Calu3 (cell line): ENCODE results near the gene NMT1. TPM values are rescaled to one million over a fixed set of nuclear protein-coding genes. Genes with fewer than 3 reads are reported as not detected.

Experiments
- BruUV-seq: library from RNA; stranded (reverse); fragments of 400-500 nt; replicated peaks from 2 replicates; lab custom pipeline; 2021; lab: Mats Ljungman, UMichigan
- CTCF ChIA-PET: fragments of 300-600 bp; sonication (Branson Sonifier 250); formaldehyde crosslinking; loops from one replicate; lab custom pipeline; 2022; ENCODE audit warnings: antibody characterized with exemption; lab: Charles Lee
- DNase-seq: peaks from one replicate; pipeline ENCODE4 v3.0.0; 2022
- H3K27ac Mint-ChIP-seq: one replicate; pipeline ENCODE4 v1.8.0; 2022; ENCODE audit warnings: mixed read lengths; ENCODE audit not compliant: unreplicated experiment
- H3K27me3 Mint-ChIP-seq: one replicate; pipeline ENCODE4 v1.8.0; 2022; ENCODE audit warnings: mixed read lengths; ENCODE audit not compliant: unreplicated experiment
- H3K36me3 Mint-ChIP-seq: one replicate; pipeline ENCODE4 v1.8.0; 2022; ENCODE audit warnings: mild to moderate bottlenecking, moderate library complexity, mixed read lengths; ENCODE audit not compliant: insufficient read depth, unreplicated experiment
- H3K4me1 Mint-ChIP-seq: one replicate; pipeline ENCODE4 v1.8.0; 2022; ENCODE audit warnings: mild to moderate bottlenecking, low read depth, mixed read lengths; ENCODE audit not compliant: unreplicated experiment
- H3K4me3 Mint-ChIP-seq: one replicate; pipeline ENCODE4 v1.8.0; 2022; ENCODE audit warnings: mild to moderate bottlenecking, low read depth, moderate library complexity, mixed read lengths; ENCODE audit not compliant: unreplicated experiment
- H3K9me3 Mint-ChIP-seq: one replicate; pipeline ENCODE4 v1.8.0; 2022; ENCODE audit warnings: low read depth, mixed read lengths; ENCODE audit not compliant: unreplicated experiment
- intact Hi-C: fragments of 100-400 bp; cut with micrococcal nuclease; formaldehyde crosslinking; loops from one replicate; pipeline ENCODE4 v1.10.0; 2022; ENCODE audit not compliant: unreplicated experiment
- total RNA-seq: library from RNA; stranded (reverse); gene quantifications from 2 replicates; pipeline ENCODE4 v1.2.3, GENCODE V29; 2022
- TF ChIP-seq, protein P1 (sequence below): fragments of 200-600 bp; IDR thresholded peaks from one replicate; pipeline ENCODE4 v1.8.0; 2022; ENCODE audit warnings: antibody characterized with exemption; ENCODE audit not compliant: unreplicated experiment

NMT1 gene
- total RNA-seq, 1 experiment from 2014 or later, result 185 TPM

GRCh38 chr17:45135978-45136791 lies 75.1 kb downstream of the NMT1 start:
- no peak for DNase-seq
- peak overlapping the region; percentile 90 for H3K4me3 Mint-ChIP-seq
- peak overlapping the region; percentile 81 for H3K27ac Mint-ChIP-seq
- CTCF ChIA-PET, result interaction anchor here (0.6 to 3.6 kb wide), 48 partner anchors 8 to 806 kb away, joined by 3 to 197 read pairs (median 8); partner anchors contain the start of genes EFTUD2, GFAP, HEXIM1 and HEXIM2
- H3K9me3 Mint-ChIP-seq, result no peaks in the 10 kb centered on the region
- no peaks in the 10 kb centered on the region for H3K27me3 Mint-ChIP-seq
- BruUV-seq, result TSS peak; percentile 20
- H3K4me1 Mint-ChIP-seq, result peaks cover 21% of the 10 kb centered on the region
- TF ChIP-seq, protein P1, sequence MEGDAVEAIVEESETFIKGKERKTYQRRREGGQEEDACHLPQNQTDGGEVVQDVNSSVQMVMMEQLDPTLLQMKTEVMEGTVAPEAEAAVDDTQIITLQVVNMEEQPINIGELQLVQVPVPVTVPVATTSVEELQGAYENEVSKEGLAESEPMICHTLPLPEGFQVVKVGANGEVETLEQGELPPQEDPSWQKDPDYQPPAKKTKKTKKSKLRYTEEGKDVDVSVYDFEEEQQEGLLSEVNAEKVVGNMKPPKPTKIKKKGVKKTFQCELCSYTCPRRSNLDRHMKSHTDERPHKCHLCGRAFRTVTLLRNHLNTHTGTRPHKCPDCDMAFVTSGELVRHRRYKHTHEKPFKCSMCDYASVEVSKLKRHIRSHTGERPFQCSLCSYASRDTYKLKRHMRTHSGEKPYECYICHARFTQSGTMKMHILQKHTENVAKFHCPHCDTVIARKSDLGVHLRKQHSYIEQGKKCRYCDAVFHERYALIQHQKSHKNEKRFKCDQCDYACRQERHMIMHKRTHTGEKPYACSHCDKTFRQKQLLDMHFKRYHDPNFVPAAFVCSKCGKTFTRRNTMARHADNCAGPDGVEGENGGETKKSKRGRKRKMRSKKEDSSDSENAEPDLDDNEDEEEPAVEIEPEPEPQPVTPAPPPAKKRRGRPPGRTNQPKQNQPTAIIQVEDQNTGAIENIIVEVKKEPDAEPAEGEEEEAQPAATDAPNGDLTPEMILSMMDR, result no peak
- intact Hi-C loops, result loop anchor here (1.0 to 10.0 kb wide), 5 partner anchors 36 to 361 kb away; partner anchors contain the start of gene GFAP
- peaks cover 56% of the 10 kb centered on the region for H3K36me3 Mint-ChIP-seq

DNA sequence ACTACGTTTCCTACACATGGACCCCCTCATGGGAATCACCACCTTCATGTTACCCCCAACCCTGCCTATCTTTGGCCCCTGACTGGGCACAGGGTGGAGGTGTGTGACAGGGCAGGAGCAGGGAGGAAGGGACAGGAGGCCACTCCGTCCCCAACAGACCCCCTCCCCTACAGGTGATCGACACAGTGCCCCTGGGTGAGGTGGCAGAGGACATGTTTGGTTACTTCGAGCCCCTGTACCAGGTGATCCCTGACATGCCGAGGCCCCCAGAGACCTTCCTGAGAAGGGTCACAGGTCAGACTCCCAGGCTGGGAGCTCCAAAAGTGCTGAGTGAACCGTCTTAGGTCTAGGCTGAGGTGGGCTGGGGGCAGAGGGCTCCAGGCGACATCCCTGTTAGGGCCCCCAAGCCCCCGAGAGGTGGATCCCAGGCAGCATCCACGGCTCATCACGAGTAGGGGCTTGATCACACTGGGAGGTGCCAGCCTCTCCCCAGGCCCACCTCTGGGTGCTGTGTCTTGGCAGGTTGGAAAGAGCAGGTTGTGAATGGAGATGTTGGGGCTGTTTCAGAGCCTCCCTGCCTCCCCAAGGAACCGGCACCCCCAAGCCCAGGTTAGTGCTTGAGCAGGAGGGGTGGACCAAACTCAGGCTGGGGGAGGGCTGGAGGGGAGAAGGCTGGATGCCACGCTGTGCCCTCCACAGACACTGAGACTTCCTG lies 75.9 kb downstream of the NMT1 start:
- CTCF ChIA-PET, result interaction anchor here (2.1 to 3.6 kb wide), 3 partner anchors 13 to 98 kb away, joined by 27 to 197 read pairs (median 163); partner anchors contain the start of gene HEXIM1
- Mint-ChIP-seq H3K27ac (peak overlapping the region; percentile 33), H3K4me1 (peaks cover 16% of the 10 kb centered on the region), H3K9me3 (no peaks in the 10 kb centered on the region), H3K27me3 (no peaks in the 10 kb centered on the region), H3K36me3 (peaks cover 49% of the 10 kb centered on the region), H3K4me3 (peak overlapping the region; percentile 90)
- TF ChIP-seq, protein P1, result no peak
- DNase-seq, result no peak
- BruUV-seq, result no TSS peak
- intact Hi-C loops, result loop anchor here (10.0 kb wide), 2 partner anchors 222 to 362 kb away; partner anchors contain the start of gene GFAP

DNA sequence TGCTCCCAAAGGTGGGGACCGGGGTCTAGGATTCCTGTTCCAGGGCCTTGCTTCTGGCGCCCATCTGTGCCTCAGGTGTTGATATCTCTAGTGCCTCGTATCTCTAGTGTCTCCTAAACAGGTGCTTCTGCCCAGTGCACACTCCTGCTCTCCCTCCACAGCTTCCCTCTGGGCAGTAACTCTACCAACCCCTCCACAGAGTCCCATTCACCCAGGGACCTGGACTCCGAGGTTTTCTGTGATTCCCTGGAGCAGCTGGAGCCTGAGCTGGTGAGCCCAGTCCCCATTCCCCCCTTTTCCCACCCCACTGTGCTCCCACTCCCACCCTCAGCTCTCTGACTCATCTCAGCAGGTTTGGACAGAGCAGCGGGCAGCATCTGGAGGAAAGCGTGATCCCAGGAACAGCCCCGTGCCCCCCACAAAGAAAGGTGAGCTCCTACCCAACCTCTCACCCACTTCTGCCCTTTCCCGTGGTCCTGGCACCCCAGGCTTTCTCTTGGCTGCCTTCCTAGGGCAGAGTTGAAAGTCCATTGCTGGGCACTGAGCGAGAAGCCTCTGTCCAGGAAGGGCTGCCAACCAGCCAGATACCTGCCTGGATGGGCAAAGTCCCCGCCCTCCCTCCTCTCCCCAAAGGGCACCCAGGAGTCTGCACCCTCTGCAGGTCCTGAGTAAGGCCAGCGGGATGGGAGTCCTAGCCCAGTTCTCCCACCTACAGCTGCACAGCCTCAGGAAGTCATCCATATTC lies 76.6 kb downstream of the NMT1 start:
- intact Hi-C loops, result loop anchor here (10.0 kb wide), 2 partner anchors 223 to 363 kb away; partner anchors contain the start of gene GFAP
- TF ChIP-seq, protein P1, result no peak
- Mint-ChIP-seq H3K9me3 (no peaks in the 10 kb centered on the region), H3K4me1 (peaks cover 16% of the 10 kb centered on the region), H3K4me3 (no peak overlapping the region), H3K27me3 (no peaks in the 10 kb centered on the region), H3K27ac (no peak overlapping the region), H3K36me3 (peaks cover 42% of the 10 kb centered on the region)
- DNase-seq, result no peak
- BruUV-seq, result no TSS peak
- CTCF ChIA-PET, result interaction anchor here (0.7 to 3.6 kb wide), 2 partner anchors 33 to 60 kb away, joined by 3 to 163 read pairs; no protein-coding TSS in a partner anchor
